ENCODE measurements around the gene SOAT2.

DNA sequence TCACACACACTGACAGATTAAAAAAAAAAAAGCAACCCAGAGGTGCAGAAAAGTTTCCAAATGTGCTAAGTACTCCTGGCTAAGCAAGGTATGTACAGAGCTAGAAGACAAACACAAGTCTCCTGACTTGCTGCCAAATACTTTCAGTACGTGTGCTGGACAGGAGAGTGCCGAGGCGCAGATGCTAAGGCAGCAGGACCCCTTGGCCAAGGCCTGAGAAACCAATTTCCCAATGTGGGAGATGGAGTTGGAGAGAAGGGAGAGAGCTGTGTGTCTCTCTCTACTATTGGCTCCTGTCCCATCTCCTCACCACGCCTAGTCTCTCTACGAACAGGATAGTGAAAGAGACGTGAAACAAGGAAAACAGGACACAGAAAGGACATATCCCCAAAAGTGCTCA lies 29.4 kb upstream of the SOAT2 start:
- TF ChIP-seq, protein P1, sequence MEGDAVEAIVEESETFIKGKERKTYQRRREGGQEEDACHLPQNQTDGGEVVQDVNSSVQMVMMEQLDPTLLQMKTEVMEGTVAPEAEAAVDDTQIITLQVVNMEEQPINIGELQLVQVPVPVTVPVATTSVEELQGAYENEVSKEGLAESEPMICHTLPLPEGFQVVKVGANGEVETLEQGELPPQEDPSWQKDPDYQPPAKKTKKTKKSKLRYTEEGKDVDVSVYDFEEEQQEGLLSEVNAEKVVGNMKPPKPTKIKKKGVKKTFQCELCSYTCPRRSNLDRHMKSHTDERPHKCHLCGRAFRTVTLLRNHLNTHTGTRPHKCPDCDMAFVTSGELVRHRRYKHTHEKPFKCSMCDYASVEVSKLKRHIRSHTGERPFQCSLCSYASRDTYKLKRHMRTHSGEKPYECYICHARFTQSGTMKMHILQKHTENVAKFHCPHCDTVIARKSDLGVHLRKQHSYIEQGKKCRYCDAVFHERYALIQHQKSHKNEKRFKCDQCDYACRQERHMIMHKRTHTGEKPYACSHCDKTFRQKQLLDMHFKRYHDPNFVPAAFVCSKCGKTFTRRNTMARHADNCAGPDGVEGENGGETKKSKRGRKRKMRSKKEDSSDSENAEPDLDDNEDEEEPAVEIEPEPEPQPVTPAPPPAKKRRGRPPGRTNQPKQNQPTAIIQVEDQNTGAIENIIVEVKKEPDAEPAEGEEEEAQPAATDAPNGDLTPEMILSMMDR (IDR thresholded peaks at IDR 0.05), result no peak
- no peak for TF ChIP-seq EP300 (IDR thresholded peaks at IDR 0.05)
- no peak for TF ChIP-seq POLR2A (IDR thresholded peaks at IDR 0.05)

Measured in gastroesophageal sphincter (tissue), 3 donors.